ENCODE measurements around the gene MT1F. TPM values are rescaled to one million over a fixed set of nuclear protein-coding genes. Genes with fewer than 3 reads are reported as not detected.

The MT1F gene
- total RNA-seq, 1 experiment from 2014 or later = 2.4 TPM

DNA sequence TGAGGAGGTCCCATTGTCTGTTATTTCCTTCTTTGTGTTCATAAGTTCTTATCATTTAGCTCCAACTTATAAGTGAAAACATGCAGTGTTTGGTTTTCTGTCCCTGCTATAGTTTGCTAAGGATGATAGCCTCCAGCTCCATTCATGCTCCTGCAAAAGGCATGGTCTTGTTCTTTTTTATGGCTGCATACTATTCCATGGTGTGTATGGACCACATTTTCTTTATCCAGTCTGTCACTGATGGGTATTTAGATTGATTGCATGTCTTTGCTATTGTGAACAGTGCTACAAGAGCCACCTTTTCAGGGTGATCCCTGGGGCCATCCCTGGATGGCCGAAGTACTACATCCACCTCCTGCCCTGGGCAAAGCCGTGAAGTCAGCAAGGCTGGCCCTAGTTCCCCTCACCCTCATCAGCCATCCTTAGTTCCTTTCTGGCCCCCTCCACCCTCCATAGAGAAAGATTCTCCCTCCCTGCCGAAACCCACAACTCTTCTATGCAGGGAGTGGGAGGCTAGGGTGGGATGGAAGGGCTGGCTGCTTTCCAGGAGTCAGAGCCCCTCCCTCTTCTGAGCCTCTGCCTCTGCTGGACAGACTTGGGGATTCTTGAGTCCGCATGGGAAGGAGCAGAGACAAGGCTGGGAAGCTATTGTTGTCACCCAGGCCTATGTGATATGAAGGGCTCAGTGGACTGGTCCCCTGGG is 32.8 kb downstream of the MT1F start:
- BruUV-seq (replicated peaks) = no TSS peak
- CTCF ChIA-PET = interaction anchor here (0.6 to 3.0 kb wide), 4 partner anchors 11 to 254 kb away, joined by 3 to 8 read pairs (median 6); no protein-coding TSS in a partner anchor
- Mint-ChIP-seq H3K4me3 (ENCODE audit: unreplicated experiment) (no peak overlapping the region), H3K27ac (ENCODE audit: low read depth, unreplicated experiment) (no peak overlapping the region), H3K27me3 (ENCODE audit: insufficient read depth, unreplicated experiment) (no peaks in the 10 kb centered on the region), H3K4me1 (ENCODE audit: insufficient read depth, unreplicated experiment) (peaks cover 17% of the 10 kb centered on the region), H3K9me3 (ENCODE audit: unreplicated experiment) (no peaks in the 10 kb centered on the region), H3K36me3 (ENCODE audit: insufficient read depth, unreplicated experiment) (peaks cover 8% of the 10 kb centered on the region)
- intact Hi-C loops (cut with micrococcal nuclease) = no loop called here
- no peak for TF ChIP-seq CTCF (IDR thresholded peaks at IDR 0.05; ENCODE audit: unreplicated experiment)
- POLR2A ChIA-PET = interaction anchor here (0.6 to 4.4 kb wide), 7 partner anchors 11 to 184 kb away, joined by 3 to 23 read pairs (median 4); partner anchors contain the start of gene MT2A
- no peak for DNase-seq (ENCODE audit: unreplicated experiment)

GRCh38 chr16:56691885-56692284 is 34.1 kb downstream of the MT1F start:
- H3K4me1 Mint-ChIP-seq (ENCODE audit: insufficient read depth, unreplicated experiment) = peaks cover 17% of the 10 kb centered on the region
- peak; percentile 96 for DNase-seq (ENCODE audit: unreplicated experiment)
- no peaks in the 10 kb centered on the region for H3K9me3 Mint-ChIP-seq (ENCODE audit: unreplicated experiment)
- no peak for TF ChIP-seq CTCF (IDR thresholded peaks at IDR 0.05; ENCODE audit: unreplicated experiment)
- peak overlapping the region; percentile 73 for H3K27ac Mint-ChIP-seq (ENCODE audit: low read depth, unreplicated experiment)
- ChIA-PET POLR2A (interaction anchor here (0.6 to 4.4 kb wide), 6 partner anchors 9 to 199 kb away, joined by 3 to 27 read pairs (median 17); partner anchors contain the start of genes BBS2, MT1E, MT1X and MT2A), CTCF (interaction anchor here (0.6 to 2.4 kb wide), 2 partner anchors 10 to 88 kb away, joined by 3 to 10 read pairs; no protein-coding TSS in a partner anchor)
- H3K27me3 Mint-ChIP-seq (ENCODE audit: insufficient read depth, unreplicated experiment) = no peaks in the 10 kb centered on the region
- BruUV-seq (replicated peaks) = no TSS peak
- no peak overlapping the region for H3K4me3 Mint-ChIP-seq (ENCODE audit: unreplicated experiment)
- intact Hi-C loops (cut with micrococcal nuclease) = no loop called here
- peaks cover 6% of the 10 kb centered on the region for H3K36me3 Mint-ChIP-seq (ENCODE audit: insufficient read depth, unreplicated experiment)

DNA sequence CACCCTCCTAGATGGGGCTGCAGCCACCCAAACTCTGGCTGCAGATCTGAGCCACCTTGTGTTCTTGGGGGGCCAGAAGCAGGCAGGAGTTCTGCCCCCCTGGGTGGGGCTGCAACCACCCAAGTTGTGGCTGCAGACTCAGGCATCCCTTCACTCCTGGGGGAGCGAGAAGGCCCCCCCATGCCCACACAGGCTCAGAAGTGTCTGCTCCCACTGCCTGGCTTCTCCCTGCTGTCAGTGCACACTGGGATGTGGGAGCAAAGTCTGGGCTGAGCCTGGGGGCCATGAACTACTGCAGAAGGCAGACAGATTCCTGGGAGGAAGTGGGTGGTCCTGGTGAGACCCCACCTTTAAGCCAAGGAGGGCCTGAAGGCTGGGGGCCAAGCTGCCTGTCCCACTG is 37.5 kb downstream of the MT1F start:
- CTCF ChIA-PET = interaction anchor here (0.7 to 1.5 kb wide), 3 partner anchors 118 to 491 kb away, joined by 3 to 4 read pairs (median 3); partner anchors contain the start of genes PSME3IP1 and RSPRY1
- POLR2A ChIA-PET = interaction anchor here (0.6 to 3.1 kb wide), 6 partner anchors 10 to 202 kb away, joined by 3 to 14 read pairs (median 4); partner anchors contain the start of gene MT1X
- Mint-ChIP-seq H3K27ac (ENCODE audit: low read depth, unreplicated experiment) (no peak overlapping the region), H3K27me3 (ENCODE audit: insufficient read depth, unreplicated experiment) (no peaks in the 10 kb centered on the region), H3K4me3 (ENCODE audit: unreplicated experiment) (no peak overlapping the region), H3K9me3 (ENCODE audit: unreplicated experiment) (no peaks in the 10 kb centered on the region), H3K36me3 (ENCODE audit: insufficient read depth, unreplicated experiment) (peaks cover 6% of the 10 kb centered on the region), H3K4me1 (ENCODE audit: insufficient read depth, unreplicated experiment) (peaks cover 14% of the 10 kb centered on the region)
- BruUV-seq (replicated peaks) = no TSS peak
- no peak for DNase-seq (ENCODE audit: unreplicated experiment)
- intact Hi-C loops (cut with micrococcal nuclease) = no loop called here
- no peak for TF ChIP-seq CTCF (IDR thresholded peaks at IDR 0.05; ENCODE audit: unreplicated experiment)

DNA sequence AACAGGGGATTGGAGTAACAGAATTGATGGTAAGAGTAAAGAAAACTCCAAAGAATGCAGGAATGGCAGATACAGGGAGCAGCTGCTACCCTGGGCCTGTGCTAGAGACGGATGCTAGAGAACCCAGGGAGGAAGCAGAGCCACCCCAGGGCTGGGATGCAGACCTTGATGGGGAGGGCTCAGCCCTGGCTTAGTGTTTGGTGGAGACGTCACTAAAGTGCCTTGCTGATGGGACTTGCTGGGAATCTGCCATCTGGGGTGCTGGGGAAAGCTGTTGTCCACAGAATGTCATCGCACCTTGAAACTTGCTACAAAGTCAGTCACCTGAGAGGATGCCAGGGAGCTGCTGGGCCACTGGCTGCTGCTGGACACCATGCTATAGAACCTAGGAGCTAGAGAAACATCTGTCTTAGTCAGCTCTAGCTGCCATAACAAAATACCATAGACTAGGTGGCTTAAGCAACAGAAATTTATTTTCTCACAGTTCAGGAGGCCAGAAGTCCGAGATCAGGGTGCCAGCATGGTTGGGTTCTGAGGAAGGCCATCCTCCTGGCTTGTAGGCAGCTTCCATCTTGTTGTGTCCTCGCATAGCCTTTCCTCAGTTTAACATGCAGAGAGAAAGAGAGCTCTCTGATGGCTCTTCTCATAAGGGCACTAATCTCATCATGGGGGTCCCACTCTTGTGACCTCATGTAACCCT is 39.8 kb downstream of the MT1F start:
- no peaks in the 10 kb centered on the region for H3K9me3 Mint-ChIP-seq (ENCODE audit: unreplicated experiment)
- H3K27ac Mint-ChIP-seq (ENCODE audit: low read depth, unreplicated experiment) = no peak overlapping the region
- TF ChIP-seq CTCF (IDR thresholded peaks at IDR 0.05; ENCODE audit: unreplicated experiment) = no peak

More for the DNA sequence above, 39.8 kb downstream of the MT1F start:
- ChIA-PET POLR2A (interaction anchor here (1.4 to 1.6 kb wide), 2 partner anchors 87 to 246 kb away, joined by 3 to 6 read pairs; partner anchors contain the start of genes NUDT21 and OGFOD1), CTCF (interaction anchor here (0.7 to 2.9 kb wide), 4 partner anchors 15 to 184 kb away, joined by 3 to 9 read pairs (median 3); partner anchors contain the start of gene MT1X)
- no peak for DNase-seq (ENCODE audit: unreplicated experiment)
- H3K4me1 Mint-ChIP-seq (ENCODE audit: insufficient read depth, unreplicated experiment) = peaks cover 11% of the 10 kb centered on the region
- intact Hi-C loops (cut with micrococcal nuclease) = no loop called here
- no peaks in the 10 kb centered on the region for H3K27me3 Mint-ChIP-seq (ENCODE audit: insufficient read depth, unreplicated experiment)
- no peak overlapping the region for H3K4me3 Mint-ChIP-seq (ENCODE audit: unreplicated experiment)
- BruUV-seq (replicated peaks) = no TSS peak
- no peaks in the 10 kb centered on the region for H3K36me3 Mint-ChIP-seq (ENCODE audit: insufficient read depth, unreplicated experiment)

Data from MCF 10A (cell line).